ENCODE data around the gene TSPAN10.

TSPAN10 gene

DNA sequence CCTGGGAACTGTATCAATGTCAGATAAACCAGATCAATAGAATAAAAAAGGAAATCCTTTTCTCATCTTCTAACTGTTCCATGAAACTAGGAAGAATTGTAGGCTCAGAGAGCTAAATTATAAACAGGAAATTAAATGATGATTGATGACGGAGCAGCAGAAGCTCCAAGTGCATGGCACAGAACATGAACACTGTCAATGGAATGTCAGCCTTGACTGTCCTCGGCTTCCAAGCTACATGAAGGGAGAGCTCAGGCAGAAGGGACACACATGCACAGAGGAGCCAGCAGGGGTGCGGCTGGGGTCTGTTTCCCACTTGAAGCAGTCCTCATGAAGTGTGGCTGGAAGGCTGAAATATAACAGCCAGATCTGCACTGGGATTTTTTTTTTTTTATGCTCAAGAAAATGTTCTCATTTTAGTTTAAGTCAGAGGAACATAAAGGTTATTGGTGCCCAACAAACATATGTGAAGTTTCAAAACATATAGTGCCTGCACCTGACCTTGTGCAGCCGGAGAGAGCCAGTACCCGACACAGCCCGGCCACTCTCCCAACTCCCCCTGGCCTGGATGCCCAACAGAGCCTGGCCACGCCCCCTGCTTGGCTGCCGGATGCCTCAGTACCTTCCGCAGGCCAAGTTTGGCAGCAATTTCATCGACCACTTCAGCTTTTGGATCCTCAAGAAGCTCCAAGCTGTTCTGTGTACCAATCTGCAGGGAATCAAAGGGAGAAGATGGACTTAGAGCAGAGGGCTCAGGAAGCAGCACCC lies 37.1 kb upstream of the TSPAN10 start:
- no peaks in the 10 kb centered on the region for H3K27me3 ChIP-seq (replicated peaks; ENCODE audit: control insufficient read depth, insufficient read depth, low read length)
- TF ChIP-seq, protein P1, sequence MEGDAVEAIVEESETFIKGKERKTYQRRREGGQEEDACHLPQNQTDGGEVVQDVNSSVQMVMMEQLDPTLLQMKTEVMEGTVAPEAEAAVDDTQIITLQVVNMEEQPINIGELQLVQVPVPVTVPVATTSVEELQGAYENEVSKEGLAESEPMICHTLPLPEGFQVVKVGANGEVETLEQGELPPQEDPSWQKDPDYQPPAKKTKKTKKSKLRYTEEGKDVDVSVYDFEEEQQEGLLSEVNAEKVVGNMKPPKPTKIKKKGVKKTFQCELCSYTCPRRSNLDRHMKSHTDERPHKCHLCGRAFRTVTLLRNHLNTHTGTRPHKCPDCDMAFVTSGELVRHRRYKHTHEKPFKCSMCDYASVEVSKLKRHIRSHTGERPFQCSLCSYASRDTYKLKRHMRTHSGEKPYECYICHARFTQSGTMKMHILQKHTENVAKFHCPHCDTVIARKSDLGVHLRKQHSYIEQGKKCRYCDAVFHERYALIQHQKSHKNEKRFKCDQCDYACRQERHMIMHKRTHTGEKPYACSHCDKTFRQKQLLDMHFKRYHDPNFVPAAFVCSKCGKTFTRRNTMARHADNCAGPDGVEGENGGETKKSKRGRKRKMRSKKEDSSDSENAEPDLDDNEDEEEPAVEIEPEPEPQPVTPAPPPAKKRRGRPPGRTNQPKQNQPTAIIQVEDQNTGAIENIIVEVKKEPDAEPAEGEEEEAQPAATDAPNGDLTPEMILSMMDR (IDR thresholded peaks at IDR 0.05; ENCODE audit: insufficient read depth, low read length, poor library complexity, severe bottlenecking) = no peak
- H3K36me3 ChIP-seq (ENCODE audit: control insufficient read depth, insufficient read depth, low read length) = peaks cover 12% of the 10 kb centered on the region
- no peak overlapping the region for H3K4me3 ChIP-seq (replicated peaks; ENCODE audit: low read depth, low read length)
- DNase-seq (ENCODE audit: extremely low read depth, insufficient read length) = no peak

DNA sequence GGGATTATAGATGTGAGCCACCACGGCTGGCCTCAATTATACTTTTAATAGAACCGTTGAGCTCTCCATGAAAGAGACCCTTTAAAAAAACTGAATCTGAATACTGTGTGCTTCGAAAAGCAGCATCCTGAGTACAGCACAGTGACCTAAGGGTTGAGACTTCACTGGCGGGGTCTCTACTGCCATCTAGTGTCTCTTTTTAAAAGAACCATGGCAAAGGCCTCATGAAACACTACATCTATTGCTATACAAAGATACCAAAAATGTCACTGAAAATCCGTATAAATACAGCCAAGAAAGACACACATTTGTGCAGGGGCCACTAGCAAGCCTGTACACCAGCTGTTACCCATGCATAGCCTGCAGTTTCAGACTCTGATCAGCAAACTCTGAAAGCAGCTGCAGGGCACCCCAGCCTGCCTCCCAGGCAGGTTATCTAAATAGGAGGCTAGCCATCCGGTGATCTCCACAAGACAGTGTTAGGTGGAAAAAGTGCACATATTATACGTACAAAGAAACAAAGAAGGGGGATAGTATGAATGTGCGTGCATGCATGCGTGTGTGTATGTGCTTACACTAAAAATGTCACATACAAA lies 35.4 kb upstream of the TSPAN10 start:
- H3K4me3 ChIP-seq (replicated peaks; ENCODE audit: low read depth, low read length) = no peak overlapping the region
- no peaks in the 10 kb centered on the region for H3K27me3 ChIP-seq (replicated peaks; ENCODE audit: control insufficient read depth, insufficient read depth, low read length)
- DNase-seq (ENCODE audit: extremely low read depth, insufficient read length) = no peak
- peaks cover 13% of the 10 kb centered on the region for H3K36me3 ChIP-seq (ENCODE audit: control insufficient read depth, insufficient read depth, low read length)
- TF ChIP-seq, protein P1 (IDR thresholded peaks at IDR 0.05; ENCODE audit: insufficient read depth, low read length, poor library complexity, severe bottlenecking) = peak; percentile 73

DNA sequence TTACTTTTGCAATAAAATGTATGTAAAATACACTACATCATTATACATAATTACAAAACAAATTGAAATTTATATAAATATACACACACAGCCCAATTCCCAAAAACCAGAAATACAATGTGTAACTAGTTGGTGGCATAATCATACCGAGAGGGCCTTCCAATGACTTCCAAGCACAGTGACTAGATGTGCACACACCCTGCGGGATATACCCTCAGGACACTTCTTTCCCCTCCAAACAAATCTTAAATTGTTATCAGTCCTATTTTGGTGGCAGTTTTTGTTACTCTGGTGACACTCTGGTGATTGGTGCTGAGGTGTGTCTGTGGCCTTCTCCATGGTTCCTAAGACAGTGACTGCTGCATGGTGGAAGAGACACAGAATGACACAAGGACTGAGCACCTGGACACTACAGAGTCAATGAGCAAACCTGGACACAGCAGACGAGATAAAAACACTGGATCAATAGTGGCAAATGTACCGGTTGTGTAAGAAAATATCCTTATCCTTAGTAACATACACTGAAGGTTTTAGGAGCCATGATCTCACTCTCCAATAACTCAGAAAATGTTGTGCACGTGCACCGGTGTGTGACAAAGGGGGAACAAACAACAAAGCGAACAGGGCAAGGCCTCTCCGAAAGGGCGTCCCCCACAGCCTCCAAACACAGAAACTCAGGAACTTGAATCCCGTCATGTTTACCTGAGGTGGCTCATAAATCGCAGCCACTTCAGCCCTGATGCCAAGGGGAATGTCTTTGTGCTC lies 33.0 kb upstream of the TSPAN10 start:
- TF ChIP-seq, protein P1 (IDR thresholded peaks at IDR 0.05; ENCODE audit: insufficient read depth, low read length, poor library complexity, severe bottlenecking) = no peak
- no peak overlapping the region for H3K4me3 ChIP-seq (replicated peaks; ENCODE audit: low read depth, low read length)
- peaks cover 21% of the 10 kb centered on the region for H3K36me3 ChIP-seq (ENCODE audit: control insufficient read depth, insufficient read depth, low read length)
- DNase-seq (ENCODE audit: extremely low read depth, insufficient read length) = no peak
- no peaks in the 10 kb centered on the region for H3K27me3 ChIP-seq (replicated peaks; ENCODE audit: control insufficient read depth, insufficient read depth, low read length)

DNA sequence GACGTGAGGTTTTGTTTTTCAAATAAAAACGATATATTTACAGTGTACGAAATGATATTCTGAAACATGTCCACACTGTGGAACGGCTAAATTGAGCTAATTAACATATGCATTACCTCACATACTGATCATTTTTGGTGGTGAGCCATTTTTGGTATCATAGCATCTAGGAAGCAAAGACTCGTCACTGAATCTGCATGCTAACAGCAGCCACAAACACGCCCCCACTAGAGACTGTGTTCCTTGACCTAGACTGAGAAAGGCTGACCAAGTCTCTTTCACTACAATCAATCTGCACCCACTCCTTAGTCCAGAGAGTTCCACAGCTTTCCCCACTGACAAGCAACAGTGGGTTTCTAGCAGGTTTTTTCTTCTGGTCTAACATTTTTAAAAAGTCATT lies 29.6 kb upstream of the TSPAN10 start:
- Histone ChIP-seq H3K27me3 (replicated peaks; ENCODE audit: control insufficient read depth, insufficient read depth, low read length) (no peaks in the 10 kb centered on the region), H3K4me3 (replicated peaks; ENCODE audit: low read depth, low read length) (no peak overlapping the region), H3K36me3 (ENCODE audit: control insufficient read depth, insufficient read depth, low read length) (peaks cover 29% of the 10 kb centered on the region)
- TF ChIP-seq, protein P1 (IDR thresholded peaks at IDR 0.05; ENCODE audit: insufficient read depth, low read length, poor library complexity, severe bottlenecking) = no peak
- DNase-seq (ENCODE audit: extremely low read depth, insufficient read length) = no peak

GRCh38 chr17:81608082-81608481 lies 28.9 kb upstream of the TSPAN10 start:
- Histone ChIP-seq H3K27me3 (replicated peaks; ENCODE audit: control insufficient read depth, insufficient read depth, low read length) (no peaks in the 10 kb centered on the region), H3K4me3 (replicated peaks; ENCODE audit: low read depth, low read length) (no peak overlapping the region), H3K36me3 (ENCODE audit: control insufficient read depth, insufficient read depth, low read length) (peaks cover 31% of the 10 kb centered on the region)
- TF ChIP-seq, protein P1 (IDR thresholded peaks at IDR 0.05; ENCODE audit: insufficient read depth, low read length, poor library complexity, severe bottlenecking) = no peak
- DNase-seq (ENCODE audit: extremely low read depth, insufficient read length) = no peak
